Right atrium auricular region (tissue), 2 donors: ENCODE measurements around the gene KIAA0040. TPM values are rescaled to one million over a fixed set of nuclear protein-coding genes. Genes with fewer than 3 reads are reported as not detected.

Experiments
- DNase-seq: peaks from one replicate; pipeline ENCODE4 v3.0.0-alpha.2; 2019; ENCODE audit warnings: low spot score
- H3K27ac ChIP-seq, 2 donors: fragments of 200-600 bp; sonication (generic); 1 replicate in 1 of 2; 2 replicates in 1 of 2; pipeline ENCODE4 v1.5.1; 2016 to 2019
- H3K27me3 ChIP-seq, 2 donors: fragments of 200-600 bp; sonication (generic); one replicate each; pipeline versions ENCODE4 v1.5.1 to v1.6.0; 2017 to 2019
- H3K36me3 ChIP-seq: fragments of 200-600 bp; sonication (generic); one replicate; pipeline ENCODE4 v1.5.1; 2016
- H3K4me1 ChIP-seq, 2 donors: fragments of 200-600 bp; sonication (generic); one replicate each; pipeline versions ENCODE4 v1.5.1 to v1.6.0; 2017 to 2019
- H3K4me3 ChIP-seq, 2 donors: fragments of 200-600 bp; sonication (generic); 1 replicate in 1 of 2; 2 replicates in 1 of 2; pipeline ENCODE4 v1.5.1; 2017 to 2019; ENCODE audit warnings: mild to moderate bottlenecking in 1 of 2, moderate library complexity in 1 of 2
- H3K9me3 ChIP-seq, 2 donors: fragments of 200-600 bp; sonication (generic); one replicate each; pipeline ENCODE4 v1.5.1; 2019
- total RNA-seq, 2 donors: library from RNA; depleted of rRNA; stranded (reverse); fragments of >200 nt; gene quantifications; one replicate each; pipeline ENCODE4 v1.1.0, GENCODE V29; 2016
- TF ChIP-seq, protein P1 (sequence below), 2 donors: fragments of 200-600 bp; sonication (generic); IDR thresholded peaks; one replicate each; pipeline ENCODE4 v1.5.1; 2019; ENCODE audit warnings: antibody characterized with exemption in 2 of 2

Gene KIAA0040
- total RNA-seq, 2 donors from 2014 or later = 11.9 to 37.3 TPM

GRCh38 chr1:175171036-175171913 lies 21.3 kb downstream of the KIAA0040 start:
- DNase-seq = no peak
- no peak overlapping the region for H3K4me3 ChIP-seq
- TF ChIP-seq, protein P1, sequence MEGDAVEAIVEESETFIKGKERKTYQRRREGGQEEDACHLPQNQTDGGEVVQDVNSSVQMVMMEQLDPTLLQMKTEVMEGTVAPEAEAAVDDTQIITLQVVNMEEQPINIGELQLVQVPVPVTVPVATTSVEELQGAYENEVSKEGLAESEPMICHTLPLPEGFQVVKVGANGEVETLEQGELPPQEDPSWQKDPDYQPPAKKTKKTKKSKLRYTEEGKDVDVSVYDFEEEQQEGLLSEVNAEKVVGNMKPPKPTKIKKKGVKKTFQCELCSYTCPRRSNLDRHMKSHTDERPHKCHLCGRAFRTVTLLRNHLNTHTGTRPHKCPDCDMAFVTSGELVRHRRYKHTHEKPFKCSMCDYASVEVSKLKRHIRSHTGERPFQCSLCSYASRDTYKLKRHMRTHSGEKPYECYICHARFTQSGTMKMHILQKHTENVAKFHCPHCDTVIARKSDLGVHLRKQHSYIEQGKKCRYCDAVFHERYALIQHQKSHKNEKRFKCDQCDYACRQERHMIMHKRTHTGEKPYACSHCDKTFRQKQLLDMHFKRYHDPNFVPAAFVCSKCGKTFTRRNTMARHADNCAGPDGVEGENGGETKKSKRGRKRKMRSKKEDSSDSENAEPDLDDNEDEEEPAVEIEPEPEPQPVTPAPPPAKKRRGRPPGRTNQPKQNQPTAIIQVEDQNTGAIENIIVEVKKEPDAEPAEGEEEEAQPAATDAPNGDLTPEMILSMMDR (IDR thresholded peaks at IDR 0.05) = no peak
- H3K4me1 ChIP-seq = peaks cover 0 to 23% of the 10 kb centered on the region in 2 donors
- H3K27ac ChIP-seq = no peak overlapping the region
- H3K36me3 ChIP-seq = peaks cover 2% of the 10 kb centered on the region
- H3K9me3 ChIP-seq = no peaks in the 10 kb centered on the region
- H3K27me3 ChIP-seq = no peaks in the 10 kb centered on the region

- H3K4me3 ChIP-seq = no peak overlapping the region
- H3K27ac ChIP-seq = no peak overlapping the region
- no peaks in the 10 kb centered on the region for H3K9me3 ChIP-seq
- H3K36me3 ChIP-seq = peaks cover 21% of the 10 kb centered on the region
- no peak for DNase-seq
- H3K27me3 ChIP-seq = no peaks in the 10 kb centered on the region
- peaks cover 0 to 18% of the 10 kb centered on the region in 2 donors for H3K4me1 ChIP-seq
- TF ChIP-seq, protein P1 (IDR thresholded peaks at IDR 0.05) = no peak
These were observed 23.1 kb downstream of the KIAA0040 start for GRCh38 chr1:175169286-175170018.

GRCh38 chr1:175168782-175169181 lies 23.8 kb downstream of the KIAA0040 start:
- no peak for DNase-seq
- peaks cover 0 to 12% of the 10 kb centered on the region in 2 donors for H3K4me1 ChIP-seq
- TF ChIP-seq, protein P1 (IDR thresholded peaks at IDR 0.05) = no peak
- H3K27ac ChIP-seq = no peak overlapping the region
- peaks cover 25% of the 10 kb centered on the region for H3K36me3 ChIP-seq
- H3K27me3 ChIP-seq = no peaks in the 10 kb centered on the region
- no peak overlapping the region for H3K4me3 ChIP-seq
- H3K9me3 ChIP-seq = no peaks in the 10 kb centered on the region

DNA sequence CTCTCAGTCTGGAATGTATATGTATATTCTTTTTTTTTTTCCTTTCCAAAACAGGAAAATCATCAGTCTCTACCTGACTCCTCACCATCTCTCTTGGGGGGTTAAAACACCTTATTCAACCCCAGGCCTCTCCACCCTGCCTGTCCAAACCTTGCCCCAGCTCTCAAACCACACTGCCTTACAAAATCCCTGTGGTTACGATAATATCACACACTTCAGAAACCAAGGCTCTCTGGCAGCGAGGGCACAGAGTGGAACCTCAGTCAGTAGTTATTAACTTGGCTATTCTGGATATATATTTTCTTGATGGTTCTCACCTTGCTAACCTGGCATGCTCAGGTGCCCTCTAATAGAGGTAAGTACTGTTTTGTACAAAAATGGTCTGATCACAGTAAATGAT lies 24.7 kb downstream of the KIAA0040 start:
- Histone ChIP-seq H3K4me1 (peaks cover 0 to 12% of the 10 kb centered on the region in 2 donors), H3K36me3 (peaks cover 34% of the 10 kb centered on the region), H3K9me3 (no peaks in the 10 kb centered on the region), H3K4me3 (no peak overlapping the region), H3K27me3 (no peaks in the 10 kb centered on the region), H3K27ac (no peak overlapping the region)
- DNase-seq = no peak
- TF ChIP-seq, protein P1 (IDR thresholded peaks at IDR 0.05) = no peak

GRCh38 chr1:175166746-175167145 lies 25.8 kb downstream of the KIAA0040 start:
- no peaks in the 10 kb centered on the region for H3K27me3 ChIP-seq
- peaks cover 45% of the 10 kb centered on the region for H3K36me3 ChIP-seq
- DNase-seq = no peak
- H3K27ac ChIP-seq = no peak overlapping the region
- TF ChIP-seq, protein P1 (IDR thresholded peaks at IDR 0.05) = no peak
- H3K4me1 ChIP-seq = peaks cover 0 to 12% of the 10 kb centered on the region in 2 donors
- H3K9me3 ChIP-seq = no peaks in the 10 kb centered on the region
- H3K4me3 ChIP-seq = no peak overlapping the region
